ENCODE data around the gene C2orf76. TPM values are rescaled to one million over a fixed set of nuclear protein-coding genes. Genes with fewer than 3 reads are reported as not detected.

Gene C2orf76
- total and polyA plus RNA-seq, 2 donors (not counting 1 experiment from before 2014, with no cell fraction given), result 6.9 to 13.6 TPM

GRCh38 chr2:119377993-119378345 is 11.3 kb upstream of the C2orf76 start:
- Mint-ChIP-seq H3K27me3 (peaks cover 2% of the 10 kb centered on the region), H3K4me1 (no peaks in the 10 kb centered on the region), H3K4me3 (no peak overlapping the region), H3K9me3 (ENCODE audit: insufficient read depth) (no peaks in the 10 kb centered on the region), H3K27ac (no peak overlapping the region)
- no peaks in the 10 kb centered on the region for H3K79me2 ChIP-seq (ENCODE audit: control insufficient read depth, insufficient read depth, low read length)
- ATAC-seq (ENCODE audit: low read depth) (no peak), DNase-seq (no peak)
- H3K4me1 ChIP-seq (ENCODE audit: control insufficient read depth in 2 of 2, insufficient read depth in 2 of 2, low read length in 2 of 2), result no peaks in the 10 kb centered on the region
- intact Hi-C loops (cut with micrococcal nuclease), result no loop called here
- H2AFZ ChIP-seq (ENCODE audit: insufficient read depth, low read depth, low read length, poor library complexity, severe bottlenecking), result no peak overlapping the region
- no peak overlapping the region for H3K9ac ChIP-seq (ENCODE audit: low read length)
- no peak overlapping the region for H3K4me2 ChIP-seq (replicated peaks; ENCODE audit: low read depth, low read length, poor library complexity, severe bottlenecking)
- no peak for TF ChIP-seq EZH2 (IDR thresholded peaks at IDR 0.05; ENCODE audit: borderline replicate concordance, insufficient read depth, low read depth, low read length, poor library complexity, severe bottlenecking)
- no peak for TF ChIP-seq CTCF (IDR thresholded peaks at IDR 0.05)
- CTCF ChIA-PET, result no interaction called here
- POLR2A ChIA-PET, result no interaction called here
- peaks cover 0 to 7% of the 10 kb centered on the region in 2 experiments for H3K36me3 ChIP-seq (replicated peaks in 1 of 2; ENCODE audit: control extremely low read depth in 1 of 2, control insufficient read depth in 1 of 2, extremely low read depth in 1 of 2, insufficient read depth in 2 of 2, low read length in 1 of 2)
- H3K27ac ChIP-seq (ENCODE audit: low read length in 2 of 2), result no peak overlapping the region
- 90% methylated on average over 5 of the region's 5 CpGs for WGBS (ENCODE audit: insufficient coverage)
- H4K20me1 ChIP-seq (ENCODE audit: control insufficient read depth, insufficient read depth, low read length, poor library complexity, severe bottlenecking), result no peaks in the 10 kb centered on the region
- no peak overlapping the region for H3K4me3 ChIP-seq (ENCODE audit: control extremely low read depth in 1 of 5, extremely low read depth in 1 of 5, insufficient read depth in 1 of 5, low read depth in 2 of 5, low read length in 4 of 5)
- H3K27me3 ChIP-seq (replicated peaks in 1 of 4; ENCODE audit: control extremely low read depth in 1 of 4, control insufficient read depth in 3 of 4, insufficient read depth in 4 of 4, low read length in 3 of 4), result no peaks in the 10 kb centered on the region
- peaks cover 0 to 10% (median 5%) of the 10 kb centered on the region in 3 donors for H3K9me3 ChIP-seq (ENCODE audit: control extremely low read depth in 1 of 3, control insufficient read depth in 2 of 3, insufficient read depth in 1 of 3, low read length in 2 of 3)

- ATAC-seq (ENCODE audit: low read depth) (no peak), DNase-seq (no peak)
- WGBS (ENCODE audit: insufficient coverage), result 86% methylated on average over 4 of the region's 7 CpGs
- H3K4me2 ChIP-seq (replicated peaks; ENCODE audit: low read depth, low read length, poor library complexity, severe bottlenecking), result no peak overlapping the region
- no peak overlapping the region for H3K27ac ChIP-seq (ENCODE audit: low read length in 2 of 2)
- intact Hi-C loops (cut with micrococcal nuclease), result no loop called here
- Mint-ChIP-seq H3K9me3 (ENCODE audit: insufficient read depth) (peaks cover 2% of the 10 kb centered on the region), H3K4me3 (no peak overlapping the region), H3K27ac (no peak overlapping the region), H3K27me3 (peaks cover 2% of the 10 kb centered on the region), H3K4me1 (no peaks in the 10 kb centered on the region)
- H3K4me1 ChIP-seq (ENCODE audit: control insufficient read depth in 2 of 2, insufficient read depth in 2 of 2, low read length in 2 of 2), result no peaks in the 10 kb centered on the region
- H4K20me1 ChIP-seq (ENCODE audit: control insufficient read depth, insufficient read depth, low read length, poor library complexity, severe bottlenecking), result no peaks in the 10 kb centered on the region
- no peak for TF ChIP-seq CTCF (IDR thresholded peaks at IDR 0.05)
- TF ChIP-seq EZH2 (IDR thresholded peaks at IDR 0.05; ENCODE audit: borderline replicate concordance, insufficient read depth, low read depth, low read length, poor library complexity, severe bottlenecking), result no peak
- no peak overlapping the region for H2AFZ ChIP-seq (ENCODE audit: insufficient read depth, low read depth, low read length, poor library complexity, severe bottlenecking)
- CTCF ChIA-PET, result no interaction called here
- H3K36me3 ChIP-seq (replicated peaks in 1 of 2; ENCODE audit: control extremely low read depth in 1 of 2, control insufficient read depth in 1 of 2, extremely low read depth in 1 of 2, insufficient read depth in 2 of 2, low read length in 1 of 2), result peaks cover 2 to 12% of the 10 kb centered on the region in 2 experiments
- POLR2A ChIA-PET, result no interaction called here
- no peaks in the 10 kb centered on the region for H3K79me2 ChIP-seq (ENCODE audit: control insufficient read depth, insufficient read depth, low read length)
- peaks cover 0 to 15% (median 5%) of the 10 kb centered on the region in 3 donors for H3K9me3 ChIP-seq (ENCODE audit: control extremely low read depth in 1 of 3, control insufficient read depth in 2 of 3, insufficient read depth in 1 of 3, low read length in 2 of 3)
- H3K4me3 ChIP-seq (ENCODE audit: control extremely low read depth in 1 of 5, extremely low read depth in 1 of 5, insufficient read depth in 1 of 5, low read depth in 2 of 5, low read length in 4 of 5), result no peak overlapping the region
- no peaks in the 10 kb centered on the region for H3K27me3 ChIP-seq (replicated peaks in 1 of 4; ENCODE audit: control extremely low read depth in 1 of 4, control insufficient read depth in 3 of 4, insufficient read depth in 4 of 4, low read length in 3 of 4)
- no peak overlapping the region for H3K9ac ChIP-seq (ENCODE audit: low read length)
Observed at GRCh38 chr2:119377294-119377992, 10.8 kb upstream of the C2orf76 start.
